ENCODE measurements around the gene UTP25.
"Not testable (repeated sequence)": the region's sequence is repeated elsewhere in the genome, so short reads cannot be mapped to it uniquely, and the experiment has no call there.

UTP25 gene

DNA sequence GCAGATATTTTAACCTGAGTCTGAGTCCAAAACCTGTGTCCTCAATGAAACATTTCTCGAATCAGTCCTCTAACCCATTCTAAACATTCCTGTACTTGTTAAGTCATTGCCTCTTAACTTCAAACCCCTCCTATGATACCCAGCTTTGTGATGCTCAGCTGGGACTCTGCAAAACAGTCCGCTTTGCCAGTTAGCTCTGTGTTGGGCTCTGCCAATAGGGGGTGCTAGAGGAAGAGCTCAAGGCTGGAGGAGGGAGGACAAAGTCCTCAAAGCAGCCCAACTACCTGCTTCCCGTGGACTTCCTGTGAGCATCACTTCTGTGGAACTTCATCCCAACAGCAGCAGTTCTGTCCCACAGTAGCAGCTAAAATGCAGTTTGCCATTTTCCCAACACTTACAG, 72.2 kb downstream of the UTP25 start:
- no peak for DNase-seq

DNA sequence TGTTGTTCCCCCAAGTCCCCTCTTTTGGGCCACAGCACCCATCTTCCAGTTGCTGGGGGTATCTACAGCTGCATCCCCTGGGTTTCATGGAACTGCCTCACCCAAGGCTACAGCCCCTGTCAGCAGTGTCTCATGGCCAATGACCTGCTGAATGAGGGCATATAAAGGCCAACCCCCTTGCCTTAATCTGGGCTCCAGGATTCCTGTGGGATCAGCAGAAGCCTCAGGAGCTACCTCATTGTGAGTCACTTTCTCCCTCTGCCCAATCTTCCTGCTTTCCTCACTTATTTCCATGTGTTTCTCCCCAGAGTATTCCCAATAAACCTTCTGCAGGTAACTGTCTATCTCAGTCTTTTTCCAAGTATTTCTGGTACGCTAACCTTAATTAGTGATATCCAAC, 73.0 kb downstream of the UTP25 start:
- DNase-seq, result no peak

DNA sequence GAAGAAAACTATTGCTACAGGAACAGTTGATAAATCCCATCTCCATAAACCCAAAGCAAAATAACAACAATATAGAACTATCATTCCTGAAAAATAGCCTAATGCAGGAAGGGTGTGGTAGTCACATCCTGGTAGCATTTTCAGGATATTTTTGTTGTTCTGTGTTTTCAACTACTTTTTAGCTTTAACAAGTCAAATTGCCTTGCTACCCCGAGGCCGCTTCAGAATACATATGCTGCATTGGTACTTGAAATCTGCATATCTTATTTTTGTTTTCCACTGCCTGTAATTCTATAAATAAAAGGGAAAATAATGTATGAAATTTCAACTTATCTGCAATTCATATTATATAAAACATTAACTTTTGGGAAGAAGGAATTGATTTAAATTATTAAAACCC, 73.4 kb downstream of the UTP25 start:
- DNase-seq, result no peak

DNA sequence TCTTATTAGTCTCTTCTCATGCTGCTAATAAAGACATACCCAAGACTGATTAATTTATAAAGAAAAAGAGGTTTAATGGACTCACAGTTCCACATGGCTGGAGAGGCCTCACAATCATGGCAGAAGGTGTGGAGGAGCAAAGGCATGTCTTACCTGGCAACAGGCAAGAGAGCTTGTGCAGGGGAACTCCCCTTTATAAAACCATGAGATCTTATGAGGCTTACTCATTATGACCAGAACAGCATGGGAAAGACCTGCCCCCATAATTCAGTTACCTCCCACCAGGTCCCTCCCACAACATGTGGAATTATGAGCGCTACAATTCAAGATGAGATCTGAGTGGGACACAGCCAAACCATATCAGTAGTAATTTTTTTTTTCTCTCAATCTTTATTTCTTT, 77.0 kb downstream of the UTP25 start:
- DNase-seq, result not testable (repeated sequence)
